Keratinocyte (primary cell): ENCODE measurements around the gene ANKAR. TPM values are rescaled to one million over a fixed set of nuclear protein-coding genes. Genes with fewer than 3 reads are reported as not detected.

Experiments
- DNase-seq: peaks from one replicate; pipeline ENCODE4 v3.0.0-alpha.2; 2011; ENCODE audit warnings: low read depth, missing footprints, low spot score
- FAIRE-seq: peaks from 2 replicates; lab custom pipeline; 2011; peaks lifted over from hg19 to GRCh38; lab: Jason Lieb, UNC
- H2AFZ ChIP-seq: 2 replicates; pipeline ENCODE4 v1.6.0; 2012; ENCODE audit warnings: low read length, control low read depth, inconsistent platforms; ENCODE audit not compliant: control insufficient read depth
- H3K27ac ChIP-seq: 2 replicates; pipeline ENCODE4 v1.5.1; 2011; ENCODE audit warnings: low read length; ENCODE audit not compliant: control insufficient read depth, insufficient read depth
- H3K27me3 ChIP-seq: 3 replicates; pipeline ENCODE4 v1.6.0; 2011; ENCODE audit warnings: low read length; ENCODE audit not compliant: control insufficient read depth, insufficient read depth; ENCODE audit errors: extremely low read depth
- H3K36me3 ChIP-seq, 2 experiments: 2 replicates in 1 of 2; 3 replicates in 1 of 2; pipeline ENCODE4 v1.5.1; 2011; ENCODE audit warnings: low read length in 2 of 2, mild to moderate bottlenecking in 1 of 2; ENCODE audit not compliant: control insufficient read depth in 2 of 2, insufficient read depth in 2 of 2; ENCODE audit errors: extremely low read depth in 1 of 2
- H3K4me1 ChIP-seq: 3 replicates; pipeline ENCODE4 v1.5.1; 2011; ENCODE audit warnings: low read length; ENCODE audit not compliant: control insufficient read depth, insufficient read depth; ENCODE audit errors: extremely low read depth
- H3K4me2 ChIP-seq: 3 replicates; pipeline ENCODE4 v1.6.0; 2011; ENCODE audit warnings: low read depth, low read length; ENCODE audit not compliant: control insufficient read depth, insufficient read depth; ENCODE audit errors: extremely low read depth
- H3K4me3 ChIP-seq, 3 experiments: fragments of 200-600 bp in 1 of 3; sonication (generic) in 1 of 3; 2 replicates in 2 of 3; 3 replicates in 1 of 3; pipeline ENCODE4 v1.5.1; 2011 to 2016; ENCODE audit warnings: low read length in 3 of 3, mild to moderate bottlenecking in 3 of 3, control low read depth in 2 of 3, inconsistent platforms in 1 of 3, low read depth in 1 of 3, mixed read lengths in 1 of 3, mixed run types in 1 of 3, moderate library complexity in 1 of 3; ENCODE audit not compliant: control insufficient read depth in 2 of 3, insufficient read depth in 2 of 3; ENCODE audit errors: extremely low read depth in 1 of 3
- H3K79me2 ChIP-seq: 2 replicates; pipeline ENCODE4 v1.6.0; 2012; ENCODE audit warnings: low read length; ENCODE audit not compliant: control insufficient read depth, insufficient read depth
- H3K9ac ChIP-seq: 3 replicates; pipeline ENCODE4 v1.6.0; 2011; ENCODE audit warnings: low read length; ENCODE audit not compliant: control insufficient read depth, insufficient read depth; ENCODE audit errors: extremely low read depth
- H3K9me1 ChIP-seq: 3 replicates; pipeline ENCODE4 v1.6.0; 2011; ENCODE audit warnings: low read length; ENCODE audit not compliant: control insufficient read depth, insufficient read depth; ENCODE audit errors: extremely low read depth
- H3K9me3 ChIP-seq: 2 replicates; pipeline ENCODE4 v1.5.1; 2012; ENCODE audit warnings: low read depth, low read length; ENCODE audit not compliant: control insufficient read depth
- H4K20me1 ChIP-seq: 3 replicates; pipeline ENCODE4 v1.6.0; 2011; ENCODE audit warnings: low read length; ENCODE audit not compliant: control insufficient read depth, insufficient read depth; ENCODE audit errors: extremely low read depth
- CTCF ChIP-seq, 3 experiments: IDR thresholded peaks in 1 of 3; conservative IDR thresholded peaks in 1 of 3; optimal IDR thresholded peaks in 1 of 3; 2 replicates in 2 of 3; 3 replicates in 1 of 3; pipeline versions ENCODE3 to v1.5.1; 2011; ENCODE audit warnings: low read length in 3 of 3, mild to moderate bottlenecking in 3 of 3, moderate library complexity in 2 of 3, control low read depth in 1 of 3, inconsistent platforms in 1 of 3; ENCODE audit not compliant: insufficient read depth in 2 of 3; ENCODE audit errors: extremely low read depth in 1 of 3
- EZH2 ChIP-seq: IDR thresholded peaks from one replicate; pipeline ENCODE4 v1.6.1; 2012; ENCODE audit warnings: inconsistent platforms, mild to moderate bottlenecking, low read length, moderate library complexity
- dilution Hi-C: fragments of 300-500 bp; cut with MboI; formaldehyde crosslinking; loops from one replicate; pipeline ENCODE4 v1.7.0; 2020; ENCODE audit warnings: low sequenced_read_pairs; ENCODE audit not compliant: extremely low pct_ligation_motif_present
- polyA plus RNA-seq, 5 experiments: library from polyadenylated mRNA; depleted of rRNA in 3 of 5; stranded (reverse) in 3 of 5; stranded (forward) in 1 of 5; unstranded in 1 of 5; fragments of >200 nt; gene quantifications; 1 replicate in 1 of 5; 2 replicates in 3 of 5; 3 replicates in 1 of 5; pipeline versions ENCODE4 v1.2.1 to v1.2.3, GENCODE V29; 2011 to 2012; ENCODE audit warnings: missing spikeins in 2 of 5, low read depth in 1 of 5, low replicate concordance in 1 of 5

Gene ANKAR
- polyA plus RNA-seq, 1 donor (not counting 4 experiments of a cell fraction or from before 2014, with no cell fraction given): 1.6 TPM

DNA sequence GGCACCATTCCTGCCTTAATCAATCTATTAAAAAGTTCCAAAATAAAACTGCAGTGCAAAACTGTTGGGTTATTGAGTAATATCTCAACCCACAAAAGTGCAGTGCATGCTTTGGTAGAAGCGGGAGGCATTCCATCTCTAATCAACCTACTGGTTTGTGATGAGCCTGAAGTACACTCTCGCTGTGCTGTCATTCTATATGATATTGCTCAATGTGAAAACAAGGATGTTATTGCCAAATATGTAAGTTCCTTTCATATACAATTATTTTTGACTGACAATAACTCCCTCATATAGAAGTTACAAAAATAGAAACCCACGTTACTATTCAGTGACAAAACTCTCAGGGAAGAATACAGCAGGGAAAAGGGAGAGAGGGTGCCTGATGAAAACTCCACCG, 45.1 kb downstream of the ANKAR start:
- FAIRE-seq (no peak), DNase-seq (no peak)
- dilution Hi-C loops: no loop called here
- Histone ChIP-seq H3K27ac (no peak overlapping the region), H2AFZ (no peak overlapping the region), H3K9me1 (no peaks in the 10 kb centered on the region), H4K20me1 (no peaks in the 10 kb centered on the region), H3K4me1 (no peaks in the 10 kb centered on the region), H3K27me3 (no peaks in the 10 kb centered on the region), H3K4me3 (no peak overlapping the region), H3K4me2 (no peak overlapping the region), H3K79me2 (no peaks in the 10 kb centered on the region), H3K36me3 (no peaks in the 10 kb centered on the region), H3K9ac (no peak overlapping the region), H3K9me3 (no peaks in the 10 kb centered on the region)
- TF ChIP-seq EZH2 (no peak), CTCF (optimal IDR thresholded peaks at IDR 0.05 in 1 of 3, IDR thresholded peaks at IDR 0.05 in 1 of 3, conservative IDR thresholded peaks at IDR 0.05 in 1 of 3; ENCODE audit: extremely low read depth in 1 of 3, insufficient read depth in 2 of 3, low read length in 3 of 3) (no peak)

DNA sequence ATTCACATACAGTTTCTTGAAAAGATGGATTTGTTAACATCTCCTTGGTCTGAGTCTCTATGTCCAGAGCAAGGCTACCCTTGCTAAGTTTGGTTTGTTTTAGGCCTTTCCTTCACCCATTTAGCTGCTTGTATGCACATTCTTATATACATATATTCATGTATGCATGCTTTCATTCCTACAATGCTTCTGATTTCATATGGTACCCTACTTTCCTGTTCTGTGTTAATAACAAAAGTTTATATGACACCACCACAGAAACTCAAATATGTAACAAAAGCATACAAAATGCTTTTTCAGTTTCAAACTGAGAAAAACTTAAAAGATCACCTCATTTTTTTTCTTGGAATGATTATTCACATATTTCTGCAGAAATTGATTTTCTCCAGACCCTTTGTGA, 48.7 kb downstream of the ANKAR start:
- H3K9me3 ChIP-seq: no peaks in the 10 kb centered on the region
- H3K4me3 ChIP-seq: no peak overlapping the region
- H3K27me3 ChIP-seq: no peaks in the 10 kb centered on the region
- no peaks in the 10 kb centered on the region for H3K36me3 ChIP-seq
- H4K20me1 ChIP-seq: no peaks in the 10 kb centered on the region
- no peak overlapping the region for H3K9ac ChIP-seq
- H2AFZ ChIP-seq: no peak overlapping the region
- H3K9me1 ChIP-seq: no peaks in the 10 kb centered on the region
- H3K79me2 ChIP-seq: no peaks in the 10 kb centered on the region
- FAIRE-seq (no peak), DNase-seq (no peak)
- dilution Hi-C loops: no loop called here
- no peak overlapping the region for H3K4me2 ChIP-seq
- H3K27ac ChIP-seq: no peak overlapping the region
- TF ChIP-seq CTCF (optimal IDR thresholded peaks at IDR 0.05 in 1 of 3, IDR thresholded peaks at IDR 0.05 in 1 of 3, conservative IDR thresholded peaks at IDR 0.05 in 1 of 3; ENCODE audit: extremely low read depth in 1 of 3, insufficient read depth in 2 of 3, low read length in 3 of 3) (no peak), EZH2 (no peak)
- no peaks in the 10 kb centered on the region for H3K4me1 ChIP-seq

Other genes starting within 250 kb of the ANKAR start
- 37.0 to 67.3 TPM (median 60.4 TPM) in 3 replicates for gene WDR75, start 233.2 kb upstream of the ANKAR start, polyA plus RNA-seq
- 0.02 to 0.18 TPM (median 0.09 TPM) in 3 replicates for gene SLC40A1, start 93.9 kb upstream of the ANKAR start, polyA plus RNA-seq
- gene ASNSD1, start 13.2 kb upstream of the ANKAR start, polyA plus RNA-seq: 23.9 to 40.0 TPM (median 30.7 TPM) in 3 replicates
- 6.0 to 12.0 TPM (median 8.7 TPM) in 3 replicates for gene OSGEPL1, start 88.1 kb downstream of the ANKAR start, polyA plus RNA-seq
- gene ORMDL1, start 109.7 kb downstream of the ANKAR start, polyA plus RNA-seq: 35.8 to 86.2 TPM (median 76.0 TPM) in 3 replicates
- gene PMS1, start 109.8 kb downstream of the ANKAR start, polyA plus RNA-seq: 8.3 to 14.8 TPM (median 8.6 TPM) in 3 replicates